Glutamatergic neuron (in vitro differentiated cells): ENCODE measurements around the gene C22orf31. TPM values are rescaled to one million over a fixed set of nuclear protein-coding genes. Genes with fewer than 3 reads are reported as not detected.

Experiments used
- DNase-seq: peaks from one replicate; pipeline ENCODE4 v3.0.0; 2022
- H3K27ac Mint-ChIP-seq: one replicate; pipeline ENCODE4 v1.8.0; 2020; ENCODE audit warnings: mild to moderate bottlenecking, mixed read lengths, inconsistent platforms; ENCODE audit not compliant: unreplicated experiment
- H3K27me3 Mint-ChIP-seq: one replicate; pipeline ENCODE4 v1.8.0; 2020; ENCODE audit warnings: mild to moderate bottlenecking, moderate library complexity, mixed read lengths, inconsistent platforms; ENCODE audit not compliant: unreplicated experiment
- H3K36me3 Mint-ChIP-seq: one replicate; pipeline ENCODE4 v1.8.0; 2020; ENCODE audit warnings: mild to moderate bottlenecking, mixed read lengths, inconsistent platforms; ENCODE audit not compliant: unreplicated experiment
- H3K4me1 Mint-ChIP-seq: one replicate; pipeline ENCODE4 v1.8.0; 2020; ENCODE audit warnings: mild to moderate bottlenecking, low read depth, mixed read lengths, inconsistent platforms; ENCODE audit not compliant: unreplicated experiment
- H3K4me3 Mint-ChIP-seq: one replicate; pipeline ENCODE4 v1.8.0; 2020; ENCODE audit warnings: mild to moderate bottlenecking, mixed read lengths, inconsistent platforms; ENCODE audit not compliant: unreplicated experiment
- H3K9me3 Mint-ChIP-seq: one replicate; pipeline ENCODE4 v1.8.0; 2020; ENCODE audit warnings: mild to moderate bottlenecking, moderate library complexity, mixed read lengths, inconsistent platforms; ENCODE audit not compliant: unreplicated experiment
- total RNA-seq: library from RNA; stranded (reverse); fragmentation: NEBNext Ultra II Directional; extraction: Animal tissue kit (Norgen Biotek cat#: 25700); gene quantifications from one replicate; pipeline ENCODE4 v1.2.1, GENCODE V29; 2021; ENCODE audit not compliant: unreplicated experiment
- TF ChIP-seq, protein P1 (sequence below): fragments of 200-600 bp; sonication (generic); IDR thresholded peaks from one replicate; pipeline ENCODE4 v1.5.0; 2021; ENCODE audit not compliant: partially characterized antibody, unreplicated experiment

Gene C22orf31
- total RNA-seq, 1 donor from 2014 or later, result not detected

GRCh38 chr22:29023172-29023796 lies 38.3 kb downstream of the C22orf31 start:
- H3K4me3 Mint-ChIP-seq, result no peak overlapping the region
- H3K36me3 Mint-ChIP-seq, result peaks cover 4% of the 10 kb centered on the region
- no peak for DNase-seq
- TF ChIP-seq, protein P1, sequence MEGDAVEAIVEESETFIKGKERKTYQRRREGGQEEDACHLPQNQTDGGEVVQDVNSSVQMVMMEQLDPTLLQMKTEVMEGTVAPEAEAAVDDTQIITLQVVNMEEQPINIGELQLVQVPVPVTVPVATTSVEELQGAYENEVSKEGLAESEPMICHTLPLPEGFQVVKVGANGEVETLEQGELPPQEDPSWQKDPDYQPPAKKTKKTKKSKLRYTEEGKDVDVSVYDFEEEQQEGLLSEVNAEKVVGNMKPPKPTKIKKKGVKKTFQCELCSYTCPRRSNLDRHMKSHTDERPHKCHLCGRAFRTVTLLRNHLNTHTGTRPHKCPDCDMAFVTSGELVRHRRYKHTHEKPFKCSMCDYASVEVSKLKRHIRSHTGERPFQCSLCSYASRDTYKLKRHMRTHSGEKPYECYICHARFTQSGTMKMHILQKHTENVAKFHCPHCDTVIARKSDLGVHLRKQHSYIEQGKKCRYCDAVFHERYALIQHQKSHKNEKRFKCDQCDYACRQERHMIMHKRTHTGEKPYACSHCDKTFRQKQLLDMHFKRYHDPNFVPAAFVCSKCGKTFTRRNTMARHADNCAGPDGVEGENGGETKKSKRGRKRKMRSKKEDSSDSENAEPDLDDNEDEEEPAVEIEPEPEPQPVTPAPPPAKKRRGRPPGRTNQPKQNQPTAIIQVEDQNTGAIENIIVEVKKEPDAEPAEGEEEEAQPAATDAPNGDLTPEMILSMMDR, result no peak
- H3K27me3 Mint-ChIP-seq, result no peaks in the 10 kb centered on the region
- H3K4me1 Mint-ChIP-seq, result peaks cover 4% of the 10 kb centered on the region
- H3K27ac Mint-ChIP-seq, result no peak overlapping the region
- peaks cover 2% of the 10 kb centered on the region for H3K9me3 Mint-ChIP-seq

- TF ChIP-seq, protein P1, result no peak
- H3K27me3 Mint-ChIP-seq, result peaks cover 2% of the 10 kb centered on the region
- H3K4me1 Mint-ChIP-seq, result peaks cover 2% of the 10 kb centered on the region
- H3K9me3 Mint-ChIP-seq, result peaks cover 2% of the 10 kb centered on the region
- no peak for DNase-seq
- H3K27ac Mint-ChIP-seq, result no peak overlapping the region
- H3K36me3 Mint-ChIP-seq, result peaks cover 6% of the 10 kb centered on the region
- no peak overlapping the region for H3K4me3 Mint-ChIP-seq
Observed at GRCh38 chr22:29022101-29022817, 39.4 kb downstream of the C22orf31 start.

DNA sequence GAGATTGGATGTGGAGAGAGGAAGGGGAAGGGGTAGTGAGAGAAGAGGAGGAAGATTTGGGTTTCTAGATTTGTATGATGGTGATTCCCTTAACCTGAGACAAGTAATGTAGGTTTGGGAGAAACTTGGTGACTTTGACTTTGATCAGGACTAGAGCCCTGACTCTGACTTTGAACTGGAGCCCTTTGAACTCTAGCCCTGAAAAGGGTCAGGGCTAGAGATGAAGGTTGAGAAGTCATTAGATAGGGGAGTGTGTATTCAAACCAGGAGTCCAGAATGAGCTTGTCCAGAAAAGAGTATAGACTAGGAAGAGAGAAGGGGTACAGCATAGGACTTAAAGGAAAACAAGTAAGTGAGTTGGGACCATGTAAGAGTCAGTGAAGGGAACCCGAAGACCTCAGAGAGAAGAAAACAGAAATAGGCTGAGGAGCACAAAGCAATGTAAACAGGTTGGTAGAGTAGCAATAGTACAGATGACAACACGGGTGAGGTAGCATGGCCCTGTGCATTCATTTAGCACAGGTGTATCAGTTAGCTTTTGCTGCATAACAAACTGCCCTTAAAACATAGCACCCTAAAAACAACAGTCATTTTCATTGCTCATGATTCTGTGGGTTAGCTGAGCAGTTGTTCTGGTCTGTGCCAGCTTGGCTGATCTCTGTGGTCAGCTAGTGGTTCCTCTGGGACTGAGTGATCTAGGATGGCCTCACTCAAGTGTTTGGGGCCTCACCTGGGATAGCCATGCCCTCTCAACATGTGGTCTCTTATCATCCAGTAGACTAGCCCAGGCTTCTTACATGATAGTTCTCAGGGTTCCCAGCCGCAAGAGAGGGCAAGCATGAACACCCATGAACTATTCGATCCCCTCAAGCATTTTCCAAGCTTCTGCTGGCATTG lies 43.1 kb downstream of the C22orf31 start:
- Mint-ChIP-seq H3K4me3 (no peak overlapping the region), H3K36me3 (peaks cover 6% of the 10 kb centered on the region), H3K27ac (no peak overlapping the region), H3K27me3 (peaks cover 2% of the 10 kb centered on the region), H3K4me1 (peaks cover 13% of the 10 kb centered on the region), H3K9me3 (peaks cover 2% of the 10 kb centered on the region)
- no peak for DNase-seq
- TF ChIP-seq, protein P1, result no peak

DNA sequence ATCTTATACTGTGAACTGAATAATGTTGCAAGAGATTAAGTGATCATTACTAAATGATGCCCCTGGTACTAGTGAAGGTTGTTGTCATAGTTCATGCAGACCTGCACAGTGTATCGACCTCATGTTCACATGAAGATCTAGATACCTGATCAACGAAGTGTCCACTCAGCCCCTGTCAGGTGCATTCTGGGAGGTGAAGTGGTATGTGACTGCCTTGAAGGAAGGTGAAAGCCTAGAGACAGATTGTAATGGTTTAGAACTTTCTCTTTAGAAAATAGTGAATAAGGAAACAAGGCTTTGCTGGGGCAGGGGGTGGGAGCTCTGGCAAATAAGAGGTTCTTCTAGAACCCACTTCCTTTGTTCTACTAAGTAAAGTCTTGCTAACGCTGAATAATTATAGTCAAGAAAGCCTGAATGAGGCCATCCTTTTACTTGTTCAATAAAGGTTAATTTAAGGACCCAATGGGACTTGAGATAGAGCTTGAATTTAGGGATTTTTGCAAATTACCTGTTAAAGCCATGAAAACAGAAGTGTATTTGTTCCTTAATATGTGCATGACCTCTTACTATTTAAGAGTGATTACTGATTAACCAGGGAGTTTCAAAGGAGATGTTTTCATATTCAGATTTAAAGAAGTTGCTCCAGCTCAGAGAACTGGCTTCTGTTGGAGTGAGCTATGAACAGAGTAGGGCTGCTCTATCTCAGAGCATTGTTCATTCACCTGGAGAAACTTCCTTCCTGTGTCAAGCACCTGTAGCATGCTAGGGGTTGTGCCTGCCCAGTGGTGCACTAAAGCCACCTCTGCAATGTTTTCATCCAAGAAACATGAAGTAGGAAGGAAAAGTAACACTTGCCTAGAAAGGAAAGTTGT lies 45.3 kb downstream of the C22orf31 start:
- Mint-ChIP-seq H3K4me1 (peaks cover 11% of the 10 kb centered on the region), H3K27me3 (peaks cover 2% of the 10 kb centered on the region), H3K36me3 (peaks cover 6% of the 10 kb centered on the region), H3K27ac (no peak overlapping the region), H3K4me3 (no peak overlapping the region), H3K9me3 (peaks cover 2% of the 10 kb centered on the region)
- TF ChIP-seq, protein P1, result no peak
- DNase-seq, result no peak
